ENCODE measurements around the gene MYH14. TPM values are rescaled to one million over a fixed set of nuclear protein-coding genes. Genes with fewer than 3 reads are reported as not detected.
"Not testable (repeated sequence)": the region's sequence is repeated elsewhere in the genome, so short reads cannot be mapped to it uniquely, and the experiment has no call there.

MYH14 gene
- polyA plus RNA-seq, 1 donor from 2014 or later = not detected

- Histone ChIP-seq H4K20me1 (ENCODE audit: insufficient read depth) (no peaks in the 10 kb centered on the region), H3K9ac (ENCODE audit: low read length) (no peak overlapping the region), H3K9me3 (ENCODE audit: low read length) (no peaks in the 10 kb centered on the region), H3K4me2 (ENCODE audit: low read length) (no peak overlapping the region), H3K27ac (ENCODE audit: low read length) (no peak overlapping the region), H3K4me3 (ENCODE audit: low read length) (no peak overlapping the region), H3K27me3 (ENCODE audit: insufficient read depth, low read depth, low read length) (no peaks in the 10 kb centered on the region), H3K36me3 (ENCODE audit: insufficient read depth, low read length) (no peaks in the 10 kb centered on the region), H3K9me2 (ENCODE audit: insufficient read depth, low read length) (no peaks in the 10 kb centered on the region), H3K79me2 (replicated peaks; ENCODE audit: insufficient read depth, low read length) (no peaks in the 10 kb centered on the region), H3F3A (ENCODE audit: insufficient read depth, low read length, poor library complexity, severe bottlenecking) (no peaks in the 10 kb centered on the region), H2AFZ (ENCODE audit: low read depth, low read length) (no peak overlapping the region)
- TF ChIP-seq EZH2 (IDR thresholded peaks at IDR 0.05; ENCODE audit: borderline replicate concordance, insufficient read depth, low read length, poor library complexity, severe bottlenecking) (no peak), TAF1 (IDR thresholded peaks at IDR 0.05; ENCODE audit: low read depth) (no peak), POLR2AphosphoS5 (IDR thresholded peaks at IDR 0.05) (no peak), SMC3 (conservative IDR thresholded peaks at IDR 0.05; ENCODE audit: poor library complexity) (no peak), MXI1 (conservative IDR thresholded peaks at IDR 0.05; ENCODE audit: poor library complexity, severe bottlenecking) (no peak)
Observed at GRCh38 chr19:50334741-50335421, 131.5 kb downstream of the MYH14 start.

DNA sequence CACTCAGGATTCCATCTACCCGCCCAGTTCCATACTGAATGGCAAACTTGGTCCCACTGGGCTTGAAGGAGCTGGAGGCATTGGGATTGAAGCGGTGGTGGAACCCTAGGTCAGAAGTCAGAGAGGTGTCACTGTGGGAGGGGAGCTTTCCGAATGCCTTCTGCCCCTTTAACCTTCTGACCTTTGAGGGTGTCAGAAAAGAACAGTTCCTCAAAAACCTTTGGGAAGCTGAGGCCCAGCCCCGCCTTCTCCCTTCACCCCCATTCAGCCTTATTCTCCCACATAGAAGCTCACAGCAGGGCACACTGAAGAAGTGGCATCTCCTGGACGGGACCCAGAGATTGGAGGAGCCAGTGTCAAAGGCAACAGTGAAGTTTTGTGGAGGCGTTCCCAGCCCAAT is 133.6 kb downstream of the MYH14 start:
- not testable (repeated sequence) for H3K27me3 ChIP-seq (ENCODE audit: insufficient read depth, low read depth, low read length); H3F3A ChIP-seq (ENCODE audit: insufficient read depth, low read length, poor library complexity, severe bottlenecking); H3K27ac ChIP-seq (ENCODE audit: low read length); H2AFZ ChIP-seq (ENCODE audit: low read depth, low read length); H3K36me3 ChIP-seq (ENCODE audit: insufficient read depth, low read length); H3K9me2 ChIP-seq (ENCODE audit: insufficient read depth, low read length); H3K9me3 ChIP-seq (ENCODE audit: low read length); H3K4me2 ChIP-seq (ENCODE audit: low read length); H3K79me2 ChIP-seq (replicated peaks; ENCODE audit: insufficient read depth, low read length); H3K4me3 ChIP-seq (ENCODE audit: low read length); H3K9ac ChIP-seq (ENCODE audit: low read length); H4K20me1 ChIP-seq (ENCODE audit: insufficient read depth)

GRCh38 chr19:50340331-50340730 is 136.9 kb downstream of the MYH14 start:
- no peak overlapping the region for H3K27ac ChIP-seq (ENCODE audit: low read length)
- H2AFZ ChIP-seq (ENCODE audit: low read depth, low read length) = no peak overlapping the region
- H3K36me3 ChIP-seq (ENCODE audit: insufficient read depth, low read length) = no peaks in the 10 kb centered on the region
- no peak for TF ChIP-seq RAD21 (conservative IDR thresholded peaks at IDR 0.05)
- TF ChIP-seq CTCF (IDR thresholded peaks at IDR 0.05; ENCODE audit: poor library complexity, severe bottlenecking) = no peak
- TF ChIP-seq EP300 (conservative IDR thresholded peaks at IDR 0.05; ENCODE audit: poor library complexity, severe bottlenecking) = no peak
- TF ChIP-seq EZH2 (IDR thresholded peaks at IDR 0.05; ENCODE audit: borderline replicate concordance, insufficient read depth, low read length, poor library complexity, severe bottlenecking) = no peak
- TF ChIP-seq, protein P1, sequence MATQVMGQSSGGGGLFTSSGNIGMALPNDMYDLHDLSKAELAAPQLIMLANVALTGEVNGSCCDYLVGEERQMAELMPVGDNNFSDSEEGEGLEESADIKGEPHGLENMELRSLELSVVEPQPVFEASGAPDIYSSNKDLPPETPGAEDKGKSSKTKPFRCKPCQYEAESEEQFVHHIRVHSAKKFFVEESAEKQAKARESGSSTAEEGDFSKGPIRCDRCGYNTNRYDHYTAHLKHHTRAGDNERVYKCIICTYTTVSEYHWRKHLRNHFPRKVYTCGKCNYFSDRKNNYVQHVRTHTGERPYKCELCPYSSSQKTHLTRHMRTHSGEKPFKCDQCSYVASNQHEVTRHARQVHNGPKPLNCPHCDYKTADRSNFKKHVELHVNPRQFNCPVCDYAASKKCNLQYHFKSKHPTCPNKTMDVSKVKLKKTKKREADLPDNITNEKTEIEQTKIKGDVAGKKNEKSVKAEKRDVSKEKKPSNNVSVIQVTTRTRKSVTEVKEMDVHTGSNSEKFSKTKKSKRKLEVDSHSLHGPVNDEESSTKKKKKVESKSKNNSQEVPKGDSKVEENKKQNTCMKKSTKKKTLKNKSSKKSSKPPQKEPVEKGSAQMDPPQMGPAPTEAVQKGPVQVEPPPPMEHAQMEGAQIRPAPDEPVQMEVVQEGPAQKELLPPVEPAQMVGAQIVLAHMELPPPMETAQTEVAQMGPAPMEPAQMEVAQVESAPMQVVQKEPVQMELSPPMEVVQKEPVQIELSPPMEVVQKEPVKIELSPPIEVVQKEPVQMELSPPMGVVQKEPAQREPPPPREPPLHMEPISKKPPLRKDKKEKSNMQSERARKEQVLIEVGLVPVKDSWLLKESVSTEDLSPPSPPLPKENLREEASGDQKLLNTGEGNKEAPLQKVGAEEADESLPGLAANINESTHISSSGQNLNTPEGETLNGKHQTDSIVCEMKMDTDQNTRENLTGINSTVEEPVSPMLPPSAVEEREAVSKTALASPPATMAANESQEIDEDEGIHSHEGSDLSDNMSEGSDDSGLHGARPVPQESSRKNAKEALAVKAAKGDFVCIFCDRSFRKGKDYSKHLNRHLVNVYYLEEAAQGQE (IDR thresholded peaks at IDR 0.05; ENCODE audit: borderline replicate concordance) = no peak
- TF ChIP-seq TAF1 (IDR thresholded peaks at IDR 0.05; ENCODE audit: low read depth) = no peak
- TF ChIP-seq MXI1 (conservative IDR thresholded peaks at IDR 0.05; ENCODE audit: poor library complexity, severe bottlenecking) = no peak
- no peak for TF ChIP-seq SMC3 (conservative IDR thresholded peaks at IDR 0.05; ENCODE audit: poor library complexity)
- no peak for TF ChIP-seq POLR2AphosphoS5 (IDR thresholded peaks at IDR 0.05)
- H4K20me1 ChIP-seq (ENCODE audit: insufficient read depth) = no peaks in the 10 kb centered on the region
- H3K4me3 ChIP-seq (ENCODE audit: low read length) = no peak overlapping the region
- H3K9me3 ChIP-seq (ENCODE audit: low read length) = no peaks in the 10 kb centered on the region
- H3K4me2 ChIP-seq (ENCODE audit: low read length) = no peak overlapping the region
- no peak overlapping the region for H3K9ac ChIP-seq (ENCODE audit: low read length)
- H3K9me2 ChIP-seq (ENCODE audit: insufficient read depth, low read length) = no peaks in the 10 kb centered on the region
- H3K79me2 ChIP-seq (replicated peaks; ENCODE audit: insufficient read depth, low read length) = no peaks in the 10 kb centered on the region
- no peaks in the 10 kb centered on the region for H3F3A ChIP-seq (ENCODE audit: insufficient read depth, low read length, poor library complexity, severe bottlenecking)
- H3K27me3 ChIP-seq (ENCODE audit: insufficient read depth, low read depth, low read length) = no peaks in the 10 kb centered on the region
